GM12878 (cell line): ENCODE results near the gene ZYG11B. TPM values are rescaled to one million over a fixed set of nuclear protein-coding genes. Genes with fewer than 3 reads are reported as not detected.

Source experiments
- ATAC-seq: fragments of 200-7000 bp; cut with Tn5 transposase; 3 replicates; pipeline ENCODE4 v1.9.1; 2020; ENCODE audit warnings: mild to moderate bottlenecking, moderate library complexity
- BruUV-seq: library from RNA; stranded (reverse); fragments of 400-500 nt; replicated peaks from 2 replicates; lab custom pipeline; 2021; lab: Mats Ljungman, UMichigan
- CTCF ChIA-PET: fragments of 300-600 bp; sonication (Branson Sonifier 250); formaldehyde crosslinking; extraction: SDS; loops from one replicate; lab custom pipeline; 2021; ENCODE audit warnings: inconsistent platforms; lab: Yijun Ruan, JAX
- POLR2A ChIA-PET: fragments of 350-600 bp; formaldehyde crosslinking; extraction: SDS; loops from one replicate; lab custom pipeline; 2021; ENCODE audit warnings: inconsistent platforms; lab: Charles Lee
- RAD21 ChIA-PET: fragments of 300-600 bp; sonication (Branson Sonifier 250); formaldehyde crosslinking; loops from one replicate; lab custom pipeline; 2023; ENCODE audit warnings: antibody characterized with exemption; ENCODE audit not compliant: unreplicated experiment; lab: Charles Lee
- SMC1A ChIA-PET: fragments of 300-600 bp; sonication (Branson Sonifier 250); formaldehyde crosslinking; loops from one replicate; lab custom pipeline; 2023; ENCODE audit not compliant: unreplicated experiment, uncharacterized antibody; lab: Charles Lee
- DNase-seq: peaks from one replicate; pipeline ENCODE4 v3.0.0-alpha.2; 2011; ENCODE audit warnings: low read depth, low spot score
- FAIRE-seq: peaks from 3 replicates; lab custom pipeline; 2011; peaks lifted over from hg19 to GRCh38; lab: Jason Lieb, UNC
- H2AFZ ChIP-seq: 2 replicates; pipeline ENCODE4 v1.6.0; 2011; ENCODE audit warnings: low read depth, low read length, control low read depth; ENCODE audit not compliant: control insufficient read depth
- H3K27ac ChIP-seq: 2 replicates; pipeline ENCODE4 v1.5.1; 2011; ENCODE audit warnings: control low read depth; ENCODE audit not compliant: control insufficient read depth, insufficient read depth
- H3K27me3 ChIP-seq, 2 experiments: replicated peaks in 1 of 2; 2 replicates each; pipeline versions ENCODE4 v1.6.0 to v1.6.1; 2011; ENCODE audit warnings: low read length in 1 of 2; ENCODE audit not compliant: control insufficient read depth in 2 of 2, insufficient read depth in 2 of 2
- H3K36me3 ChIP-seq, 2 experiments: 2 replicates each; pipeline ENCODE4 v1.5.1; 2011; ENCODE audit warnings: low read length in 1 of 2; ENCODE audit not compliant: control insufficient read depth in 2 of 2, insufficient read depth in 2 of 2
- H3K4me1 ChIP-seq: 2 replicates; pipeline ENCODE4 v1.6.1; 2011; ENCODE audit warnings: mild to moderate bottlenecking, low read length, moderate library complexity, mixed read lengths; ENCODE audit not compliant: control insufficient read depth, insufficient read depth
- H3K4me2 ChIP-seq: 2 replicates; pipeline ENCODE4 v1.6.0; 2011; ENCODE audit warnings: control low read depth; ENCODE audit not compliant: control insufficient read depth, insufficient read depth
- H3K4me3 ChIP-seq: fragments of 200-600 bp; sonication (generic); 2 replicates; pipeline ENCODE4 v1.5.1; 2016
- H3K79me2 ChIP-seq: 2 replicates; pipeline ENCODE4 v1.6.0; 2011; ENCODE audit warnings: low read length; ENCODE audit not compliant: control insufficient read depth, insufficient read depth
- H3K9ac ChIP-seq: 2 replicates; pipeline ENCODE4 v1.8.0; 2011; ENCODE audit warnings: low read length, control low read depth, mixed read lengths; ENCODE audit not compliant: control insufficient read depth, insufficient read depth
- H3K9me3 ChIP-seq: replicated peaks from 3 replicates; pipeline ENCODE4 v1.5.1; 2011; ENCODE audit warnings: mild to moderate bottlenecking, low read length; ENCODE audit not compliant: control insufficient read depth, insufficient read depth
- H4K20me1 ChIP-seq: 2 replicates; pipeline ENCODE4 v1.6.0; 2011; ENCODE audit not compliant: control insufficient read depth, insufficient read depth
- CBFB ChIP-seq: IDR thresholded peaks from 2 replicates; pipeline ENCODE4 v1.6.1; 2016; ENCODE audit warnings: antibody characterized with exemption, low read depth
- FOXM1 ChIP-seq: IDR thresholded peaks from 2 replicates; pipeline ENCODE4 v1.6.1; 2012; ENCODE audit warnings: low read depth, mild to moderate bottlenecking, inconsistent platforms, low read length, moderate library complexity
- POLR2A ChIP-seq: IDR thresholded peaks from 2 replicates; pipeline ENCODE4 v1.6.1; 2011; ENCODE audit warnings: low read depth, mild to moderate bottlenecking, low read length
- SIN3A ChIP-seq: IDR thresholded peaks from 2 replicates; pipeline ENCODE4 v1.6.1; 2012; ENCODE audit warnings: low read depth, low read length, improper control_type of control experiment
- WGBS: methylation state at CpG from one replicate; pipeline ENCODE4 v1.1.6; 2016; ENCODE audit warnings: low lambda C conversion rate; ENCODE audit not compliant: insufficient replicate concordance, insufficient coverage; ENCODE audit errors: missing lambda C conversion rate; 5-methylcytosine and 5-hydroxymethylcytosine counted together
- in situ Hi-C: fragments of 300-500 bp; cut with MboI; formaldehyde crosslinking; loops from 9 replicates; pipeline ENCODE4 v1.14.3; 2018; ENCODE audit warnings: mixed read lengths
- intact Hi-C: fragments of 100-400 bp; cut with micrococcal nuclease; formaldehyde crosslinking; loops from one replicate; pipeline ENCODE4 v1.14.2; 2022; ENCODE audit not compliant: unreplicated experiment
- polyA plus RNA-seq, 11 experiments: library from polyadenylated mRNA; depleted of rRNA in 4 of 11; unstranded in 6 of 11; stranded (reverse) in 5 of 11; fragments of >200 nt; fragmentation: Nextera tagmentation in 4 of 11; fragmentation: Illumina TruSeq in 1 of 11; extraction: Ambion mirVana in 4 of 11; extraction: Trizol in 1 of 11; gene quantifications; 1 replicate in 1 of 11; 2 replicates in 10 of 11; pipeline versions ENCODE4 v1.2.1 to v1.2.3, GENCODE V29; 2011 to 2016; ENCODE audit warnings: inconsistent platforms in 2 of 11, missing spikeins in 2 of 11, low read depth in 1 of 11
- total RNA-seq, 4 experiments: library from RNA; depleted of rRNA in 3 of 4; stranded (reverse); fragments of >200 nt in 3 of 4; fragmentation: Illumina TruSeq in 1 of 4; extraction: Trizol in 1 of 4; gene quantifications; 2 replicates each; pipeline versions ENCODE4 v1.2.1 to v1.2.3, GENCODE V29; 2013 to 2021
- TF ChIP-seq, protein P1 (sequence below): fragments of 150-350 bp; IDR thresholded peaks from 2 replicates; pipeline ENCODE4 v1.6.1; 2016; ENCODE audit warnings: low read depth, low read length

Gene ZYG11B
- total and polyA plus RNA-seq, 10 of the 15 experiments (the other 5 are each of a cell fraction or from before 2014, with no cell fraction given), result 1.8 to 8.5 (median 5.3) TPM

DNA sequence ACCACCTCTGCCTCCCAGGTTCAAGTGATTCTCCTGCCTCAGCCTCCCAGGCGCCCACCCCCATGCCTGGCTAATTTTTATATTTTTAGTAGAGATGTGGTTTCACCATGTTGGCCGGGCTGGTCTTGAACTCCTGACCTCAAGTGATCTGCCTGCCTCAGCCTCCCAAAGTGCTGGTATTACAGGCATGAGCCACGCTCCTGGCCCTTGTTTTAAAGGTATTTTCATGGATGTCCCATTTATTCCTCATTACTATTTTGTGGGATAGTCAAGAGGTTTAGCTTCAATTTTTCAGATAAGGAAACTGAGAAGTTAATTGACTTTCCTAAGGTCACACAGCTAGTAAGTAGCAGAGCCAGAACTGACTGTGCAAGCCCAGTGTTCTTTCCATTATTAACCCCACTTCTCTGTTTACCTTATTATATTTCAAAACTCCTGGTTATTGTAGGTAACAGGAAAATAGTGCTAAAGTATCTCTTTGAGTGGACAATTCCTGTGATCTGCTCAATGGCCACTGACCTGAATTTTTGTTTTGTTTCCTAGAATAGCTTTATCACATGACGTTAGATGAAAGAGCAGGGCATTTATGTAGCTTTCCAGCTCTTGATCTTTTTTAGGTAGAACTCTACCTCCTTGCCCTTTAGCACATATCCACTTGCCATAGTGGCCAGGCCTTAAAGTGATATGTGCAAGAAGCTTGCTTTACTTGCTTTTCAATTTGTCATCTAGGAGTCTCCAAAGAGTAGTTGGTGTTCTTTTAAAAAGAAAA lies 13.6 kb downstream of the ZYG11B start:
- no peak overlapping the region for H3K27ac ChIP-seq
- peaks cover 2% of the 10 kb centered on the region for H3K79me2 ChIP-seq
- TF ChIP-seq POLR2A, result no peak
- TF ChIP-seq, protein P1, sequence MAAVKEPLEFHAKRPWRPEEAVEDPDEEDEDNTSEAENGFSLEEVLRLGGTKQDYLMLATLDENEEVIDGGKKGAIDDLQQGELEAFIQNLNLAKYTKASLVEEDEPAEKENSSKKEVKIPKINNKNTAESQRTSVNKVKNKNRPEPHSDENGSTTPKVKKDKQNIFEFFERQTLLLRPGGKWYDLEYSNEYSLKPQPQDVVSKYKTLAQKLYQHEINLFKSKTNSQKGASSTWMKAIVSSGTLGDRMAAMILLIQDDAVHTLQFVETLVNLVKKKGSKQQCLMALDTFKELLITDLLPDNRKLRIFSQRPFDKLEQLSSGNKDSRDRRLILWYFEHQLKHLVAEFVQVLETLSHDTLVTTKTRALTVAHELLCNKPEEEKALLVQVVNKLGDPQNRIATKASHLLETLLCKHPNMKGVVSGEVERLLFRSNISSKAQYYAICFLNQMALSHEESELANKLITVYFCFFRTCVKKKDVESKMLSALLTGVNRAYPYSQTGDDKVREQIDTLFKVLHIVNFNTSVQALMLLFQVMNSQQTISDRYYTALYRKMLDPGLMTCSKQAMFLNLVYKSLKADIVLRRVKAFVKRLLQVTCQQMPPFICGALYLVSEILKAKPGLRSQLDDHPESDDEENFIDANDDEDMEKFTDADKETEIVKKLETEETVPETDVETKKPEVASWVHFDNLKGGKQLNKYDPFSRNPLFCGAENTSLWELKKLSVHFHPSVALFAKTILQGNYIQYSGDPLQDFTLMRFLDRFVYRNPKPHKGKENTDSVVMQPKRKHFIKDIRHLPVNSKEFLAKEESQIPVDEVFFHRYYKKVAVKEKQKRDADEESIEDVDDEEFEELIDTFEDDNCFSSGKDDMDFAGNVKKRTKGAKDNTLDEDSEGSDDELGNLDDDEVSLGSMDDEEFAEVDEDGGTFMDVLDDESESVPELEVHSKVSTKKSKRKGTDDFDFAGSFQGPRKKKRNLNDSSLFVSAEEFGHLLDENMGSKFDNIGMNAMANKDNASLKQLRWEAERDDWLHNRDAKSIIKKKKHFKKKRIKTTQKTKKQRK, result no peak
- TF ChIP-seq FOXM1, result no peak
- no peak for TF ChIP-seq SIN3A
- TF ChIP-seq CBFB, result no peak
- intact Hi-C loops, result no loop called here
- H3K36me3 ChIP-seq, result no peaks in the 10 kb centered on the region
- H4K20me1 ChIP-seq, result no peaks in the 10 kb centered on the region
- RAD21 ChIA-PET, result interaction anchor here (0.6 kb wide), 1 partner anchor 36 kb away, joined by 3 read pairs; no protein-coding TSS in a partner anchor
- in situ Hi-C loops, result no loop called here
- DNase-seq (no peak), FAIRE-seq (no peak), ATAC-seq (no peak)
- no peak overlapping the region for H3K9ac ChIP-seq
- no peaks in the 10 kb centered on the region for H3K27me3 ChIP-seq
- no TSS peak for BruUV-seq
- H3K4me3 ChIP-seq, result no peak overlapping the region
- peaks cover 2% of the 10 kb centered on the region; the same call in 1 of the 2 replicates for H3K4me1 ChIP-seq
- POLR2A ChIA-PET, result interaction anchor here (0.9 to 1.3 kb wide), 3 partner anchors 10 to 181 kb away, joined by 3 to 5 read pairs (median 5); partner anchors contain the start of gene ZYG11B
- WGBS, result 79% methylated on average over 4 of the region's 4 CpGs
- no peak overlapping the region for H2AFZ ChIP-seq
- no peak overlapping the region for H3K4me2 ChIP-seq
- SMC1A ChIA-PET, result interaction anchor here (1.0 kb wide), 1 partner anchor 12 kb away, joined by 4 read pairs; no protein-coding TSS in a partner anchor
- CTCF ChIA-PET, result interaction anchor here (0.6 to 1.6 kb wide), 4 partner anchors 11 to 209 kb away, joined by 3 to 7 read pairs (median 4); no protein-coding TSS in a partner anchor
- no peaks in the 10 kb centered on the region for H3K9me3 ChIP-seq
